GM21423 (cell line): ENCODE data around the gene RNF19B.

Experiments
- ATAC-seq: cut with Tn5 transposase; IDR thresholded peaks from one replicate; pipeline ENCODE4 v1.9.1; 2021; ENCODE audit warnings: mild to moderate bottlenecking, moderate library complexity; ENCODE audit not compliant: unreplicated experiment

The RNF19B gene

DNA sequence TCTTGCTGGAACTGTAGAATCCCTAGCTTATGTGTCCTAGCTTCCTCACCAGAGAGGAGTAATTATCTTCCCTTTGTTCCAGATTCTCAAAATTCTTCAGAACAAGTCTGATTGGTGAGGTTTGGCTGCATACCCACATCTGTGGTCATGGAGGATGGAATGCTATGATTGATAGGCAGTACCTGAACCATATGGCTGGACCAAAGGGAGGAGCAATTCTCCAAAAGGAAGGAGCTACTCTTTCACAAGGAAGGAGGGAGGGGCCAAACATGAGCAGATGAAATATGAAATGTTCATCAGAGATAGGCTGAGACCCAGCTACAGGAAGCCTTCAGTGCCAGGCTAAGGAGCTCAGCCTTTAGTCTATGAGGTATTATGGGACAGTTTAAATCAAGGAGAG lies 5.0 kb upstream of the RNF19B start:
- no peak for ATAC-seq

DNA sequence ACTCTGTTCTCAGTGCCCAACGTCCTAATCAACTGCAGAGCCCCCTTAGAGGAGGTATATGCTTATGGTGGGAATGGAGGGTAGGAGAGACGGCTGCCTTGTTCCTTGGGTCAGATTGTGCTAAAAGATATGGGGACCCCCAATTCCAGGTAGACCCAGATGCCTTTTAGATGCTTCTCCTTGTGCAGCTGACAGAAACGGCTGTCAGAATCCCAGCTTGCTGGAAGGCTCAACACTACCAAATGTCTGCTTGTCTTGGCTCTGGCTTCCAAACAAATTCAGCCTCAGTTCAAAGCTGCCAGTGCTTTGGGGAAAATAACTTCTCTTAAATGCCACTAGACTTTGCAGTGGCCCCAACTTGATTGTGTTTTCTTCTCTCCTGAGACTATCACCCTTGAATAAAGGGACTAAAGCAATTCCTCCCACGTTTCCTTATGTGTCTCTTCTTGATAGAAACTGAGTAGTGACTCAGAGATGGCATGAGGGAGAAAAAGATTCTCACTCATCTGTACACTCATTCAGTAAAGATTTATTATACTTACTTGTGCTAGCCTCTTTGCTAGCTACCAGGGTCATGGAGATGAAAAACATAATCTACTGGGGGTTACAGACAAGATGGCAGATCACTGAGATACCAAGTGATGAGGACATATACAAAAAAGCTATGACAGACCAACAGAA lies 3.4 kb upstream of the RNF19B start:
- no peak for ATAC-seq

DNA sequence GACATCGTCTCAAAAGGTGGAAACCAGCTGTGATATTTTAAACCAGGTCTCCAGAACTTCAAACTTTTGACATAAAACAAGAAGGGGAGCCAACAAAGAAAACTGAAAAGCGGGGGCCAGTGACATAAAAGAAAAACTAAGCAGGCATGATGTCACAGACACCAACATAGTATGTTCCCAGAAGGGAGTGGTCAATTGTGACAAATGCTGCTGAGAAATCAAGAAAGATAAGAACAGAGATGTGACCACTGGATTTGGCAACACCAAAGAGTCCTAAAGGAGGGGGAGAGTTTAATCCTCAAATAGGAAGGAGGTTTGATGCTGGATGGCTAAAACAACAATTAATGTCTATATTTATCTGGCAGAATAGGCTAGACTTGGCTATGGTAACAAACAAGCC lies 2.3 kb upstream of the RNF19B start:
- no peak for ATAC-seq

DNA sequence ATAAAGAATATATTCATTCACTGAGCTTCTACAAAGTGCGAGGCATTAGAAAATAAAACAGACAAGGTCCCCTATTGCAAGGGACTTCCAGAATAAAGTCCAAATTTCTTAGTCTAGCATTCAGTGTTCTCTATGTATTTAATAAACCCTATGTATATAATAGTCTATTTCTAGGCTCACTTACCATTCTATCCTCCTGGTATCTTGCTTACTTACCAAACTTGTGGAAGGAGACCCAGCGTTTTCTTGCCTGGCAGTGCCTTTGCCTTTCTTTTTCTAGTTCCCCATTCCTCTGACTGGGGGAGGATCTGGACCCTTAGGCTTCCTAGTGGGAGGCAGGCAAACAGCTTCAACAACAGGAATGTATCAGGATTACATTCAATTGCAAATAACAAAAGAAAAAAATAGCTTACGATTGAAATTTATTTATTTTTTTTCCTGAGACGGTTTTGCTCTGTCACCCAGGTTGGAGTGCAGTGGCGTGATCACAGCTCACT lies 690 bp upstream of the RNF19B start:
- no peak for ATAC-seq

DNA sequence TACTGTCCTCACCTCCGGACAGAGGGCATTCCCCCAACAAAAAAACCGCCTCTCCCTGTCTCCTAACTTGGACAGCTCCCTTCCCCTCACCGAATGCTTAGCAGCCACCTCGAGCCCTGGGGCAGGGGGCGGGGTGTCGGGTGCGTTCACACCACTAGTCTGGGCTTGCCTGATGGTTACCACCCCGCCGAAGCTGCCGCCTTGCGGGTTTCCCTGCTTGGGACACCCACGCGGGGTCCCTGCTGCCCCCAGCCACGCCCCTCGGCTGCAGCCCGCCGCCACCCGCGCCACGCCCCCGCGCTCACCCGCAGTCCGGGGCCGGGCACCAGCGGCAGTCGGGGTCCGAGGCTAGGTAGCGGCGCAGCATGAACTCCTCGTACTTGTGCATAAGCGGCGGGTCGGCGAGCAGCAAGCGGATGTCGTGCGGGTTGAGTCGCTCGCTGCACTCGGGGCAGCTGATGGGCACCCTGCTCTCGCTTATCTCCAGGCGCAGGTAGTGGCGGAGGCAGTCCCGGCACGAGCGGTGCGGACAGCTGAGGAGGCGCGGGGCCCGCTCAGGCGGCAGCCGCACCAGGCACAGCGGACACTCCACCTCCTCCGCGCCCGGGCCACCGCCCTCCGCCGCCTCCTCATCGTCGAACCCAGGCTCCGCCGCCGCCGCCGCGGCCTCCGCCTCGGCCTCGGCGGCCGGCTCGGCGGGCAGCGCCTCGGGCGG lies 706 bp downstream of the RNF19B start:
- peak; percentile 24 for ATAC-seq

DNA sequence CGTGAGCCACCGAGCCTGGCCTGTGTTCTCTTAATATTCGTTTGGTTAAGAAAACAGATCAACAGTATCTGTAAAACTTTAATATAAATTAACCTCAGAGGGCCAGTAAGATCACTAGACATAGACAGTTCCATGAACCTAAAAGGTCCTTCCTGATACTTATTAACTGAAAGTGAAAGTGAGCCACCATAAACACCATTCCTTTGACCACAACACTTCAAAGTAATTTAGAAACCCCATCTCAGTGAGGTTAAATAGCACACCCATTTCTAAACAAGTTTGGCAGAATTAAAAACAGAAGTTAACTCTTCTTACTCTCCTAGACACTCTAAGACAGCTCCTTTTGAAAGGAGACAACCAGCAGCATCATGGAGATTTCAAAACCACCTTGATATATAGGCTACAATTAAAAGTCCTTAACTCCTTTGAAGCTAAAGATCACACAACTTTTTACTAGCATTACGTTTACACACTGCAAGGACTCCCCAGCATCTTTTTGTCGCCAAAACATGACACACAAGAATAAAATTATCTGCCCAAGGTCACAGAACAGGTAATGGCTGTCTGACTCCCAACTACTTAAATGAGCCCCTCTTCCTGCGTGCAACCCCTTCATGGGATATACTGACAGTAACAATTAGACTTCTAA lies 2.2 kb downstream of the RNF19B start:
- no peak for ATAC-seq

DNA sequence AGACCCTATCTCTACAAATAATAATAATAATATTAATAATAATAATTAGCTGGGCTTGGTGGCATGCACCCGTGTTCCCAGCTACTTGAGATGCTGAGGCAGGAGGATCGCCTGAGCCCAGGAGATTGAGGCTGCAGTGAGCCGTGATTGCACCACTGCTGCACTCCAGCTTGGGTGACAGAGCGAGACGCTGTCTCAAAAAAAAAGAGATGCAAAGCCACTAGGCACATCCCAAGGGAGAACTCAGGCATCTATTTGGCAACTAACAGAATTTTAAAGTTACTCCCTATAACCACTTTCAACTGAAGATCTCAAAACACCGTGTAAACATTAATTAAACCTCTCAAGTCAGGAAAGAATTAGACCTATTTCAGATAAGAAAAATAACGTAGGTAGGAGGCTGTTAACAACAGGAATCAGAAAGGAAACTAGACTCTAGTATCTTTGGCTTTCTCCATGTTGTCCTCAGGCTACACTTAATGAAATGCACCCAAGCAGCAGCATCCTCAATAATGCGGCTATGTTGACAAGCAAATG lies 3.7 kb downstream of the RNF19B start:
- no peak for ATAC-seq

DNA sequence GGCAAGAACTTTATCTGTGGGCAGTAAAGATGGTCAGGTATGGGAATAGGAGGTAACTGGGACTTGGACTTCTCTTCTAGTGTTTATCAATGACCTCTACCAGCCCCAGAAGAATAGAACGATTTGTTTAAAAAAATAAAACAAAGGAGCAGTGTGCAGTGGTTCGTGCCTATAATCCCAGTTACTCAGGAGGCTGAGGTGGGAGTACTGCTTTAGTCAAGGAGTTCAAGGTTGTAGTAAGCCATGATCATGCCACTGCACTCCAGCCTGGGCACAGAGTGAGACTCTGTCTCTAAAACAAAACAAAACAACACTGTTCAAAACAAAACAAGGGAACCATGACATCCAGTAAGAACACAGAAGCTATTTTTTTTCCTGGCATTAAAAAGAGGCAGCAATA lies 4.3 kb downstream of the RNF19B start:
- ATAC-seq: no peak

DNA sequence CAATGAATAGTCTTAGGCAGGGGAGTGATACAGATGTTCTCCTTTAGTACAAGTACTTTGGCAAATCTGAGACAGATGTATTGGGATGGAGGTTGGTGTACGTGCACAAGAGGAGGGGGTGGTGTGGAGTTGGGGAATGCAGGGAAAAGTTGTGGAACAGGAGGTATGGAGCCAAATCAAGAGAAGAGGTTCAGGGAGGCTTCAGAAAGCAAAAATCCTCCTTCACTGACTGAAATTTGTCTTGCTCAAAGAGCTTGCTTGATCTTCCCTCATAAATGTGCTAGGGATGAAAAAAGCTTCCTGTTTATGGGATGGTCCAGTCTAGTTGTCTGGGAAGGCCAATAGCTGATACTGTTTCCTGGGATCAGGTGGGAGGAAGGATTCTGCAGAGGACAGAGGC lies 5.8 kb downstream of the RNF19B start:
- no peak for ATAC-seq

DNA sequence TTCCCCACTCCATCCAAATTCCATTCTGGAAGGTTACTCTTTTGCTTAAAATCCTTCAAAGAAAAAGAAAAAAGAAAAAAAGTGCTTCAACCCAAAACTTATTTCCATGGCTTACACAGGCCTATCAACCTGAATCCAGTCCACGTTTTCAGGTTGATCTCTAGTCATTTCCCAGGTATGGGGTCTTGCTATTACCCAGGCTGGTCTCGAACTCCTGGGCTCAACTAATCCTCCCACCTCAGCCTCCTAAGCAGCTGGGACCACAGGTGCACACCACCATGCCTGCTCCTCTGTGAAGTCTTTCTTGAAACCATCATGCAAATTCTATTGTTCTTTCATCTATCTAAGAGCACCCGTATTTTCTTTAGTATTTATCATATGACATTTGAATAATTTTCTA lies 7.6 kb downstream of the RNF19B start:
- ATAC-seq: no peak

DNA sequence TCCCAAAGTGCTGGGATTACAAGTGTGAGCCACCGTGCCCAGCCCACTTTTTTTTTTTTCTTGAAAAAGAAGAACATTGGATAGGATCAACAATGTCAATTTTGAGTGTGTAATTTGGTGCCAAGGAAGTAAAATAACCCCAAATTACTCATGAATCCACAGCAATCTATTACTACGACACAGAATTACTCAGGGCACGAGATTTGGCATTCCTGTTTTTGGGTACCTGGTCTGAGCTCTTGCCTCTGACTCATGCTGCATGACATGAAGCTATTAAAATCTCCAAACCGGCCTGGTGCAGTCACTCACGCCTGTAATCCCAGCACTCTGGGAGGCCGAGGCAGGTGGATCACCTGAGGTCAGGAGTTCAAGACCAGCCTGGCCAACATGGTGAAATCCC lies 10.4 kb downstream of the RNF19B start:
- ATAC-seq: no peak

DNA sequence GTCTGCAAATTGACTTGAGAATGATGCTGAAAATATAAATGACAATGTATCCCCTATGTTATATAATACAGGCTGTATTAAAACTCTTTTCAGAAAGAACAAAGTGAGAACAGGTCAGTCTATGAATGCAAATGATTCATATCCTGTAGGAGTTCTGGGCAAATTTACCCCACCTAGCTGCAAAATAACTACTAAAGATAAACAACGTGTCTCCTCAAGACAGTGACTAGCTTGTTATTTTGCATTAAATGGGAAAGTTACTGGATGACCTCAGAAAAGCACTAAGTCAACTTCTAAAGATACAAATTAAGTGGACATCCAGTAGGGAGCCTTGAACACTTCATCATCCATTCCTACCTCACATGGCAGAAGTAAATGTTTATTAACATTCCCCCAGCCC lies 11.1 kb downstream of the RNF19B start:
- ATAC-seq: no peak

DNA sequence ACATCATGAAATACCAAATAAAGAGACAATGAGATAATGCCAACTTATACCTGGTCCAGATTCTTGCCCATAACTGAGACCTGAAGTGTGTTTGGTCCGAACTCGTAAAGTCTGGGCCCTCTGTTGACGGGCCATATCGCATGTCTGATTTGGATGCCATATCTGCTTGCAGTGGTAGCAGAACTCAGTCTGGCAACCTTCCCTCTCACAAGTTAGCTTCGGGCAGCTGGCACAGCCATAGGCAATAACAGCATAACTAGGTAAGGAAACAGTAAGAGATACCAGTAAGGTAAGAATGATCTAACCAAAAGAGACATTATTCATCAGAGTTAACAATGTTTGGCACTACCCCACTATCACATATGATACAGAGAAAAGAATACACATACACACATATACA lies 15.1 kb downstream of the RNF19B start:
- ATAC-seq: no peak

DNA sequence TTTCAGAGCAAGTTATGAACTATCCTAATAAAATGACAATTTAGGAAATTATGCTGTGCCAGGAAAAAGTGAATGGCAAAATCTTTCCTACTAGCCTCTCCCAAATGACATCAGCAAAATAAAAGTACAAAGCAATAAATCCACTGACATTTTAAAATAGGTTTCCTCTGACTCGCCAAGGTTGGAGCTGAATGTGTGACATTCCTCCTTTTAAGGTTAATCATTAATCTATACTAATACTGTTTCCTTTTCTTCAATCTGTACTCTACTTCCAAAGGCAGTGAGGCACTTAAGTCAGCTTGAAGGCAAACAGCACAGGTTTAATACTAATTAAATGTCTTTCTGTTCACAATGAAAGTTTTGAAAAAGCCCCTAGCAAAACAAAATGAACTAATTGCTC lies 15.7 kb downstream of the RNF19B start:
- no peak for ATAC-seq

DNA sequence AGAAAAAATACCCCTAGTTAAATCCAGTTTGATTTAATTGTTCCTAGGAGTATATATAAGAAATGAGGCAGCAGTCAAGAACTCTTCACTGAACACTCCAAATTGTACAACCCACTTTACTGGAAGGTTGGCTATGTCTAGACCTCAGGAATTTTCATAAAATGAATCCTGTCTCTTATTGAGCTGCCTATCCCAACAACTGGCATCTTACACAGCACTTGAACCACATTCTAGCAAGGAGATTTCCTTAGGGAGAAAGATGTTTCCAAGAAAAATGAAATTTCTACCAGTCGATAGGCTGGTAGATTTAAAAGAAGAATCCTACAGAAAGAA lies 16.3 kb downstream of the RNF19B start:
- ATAC-seq: no peak

DNA sequence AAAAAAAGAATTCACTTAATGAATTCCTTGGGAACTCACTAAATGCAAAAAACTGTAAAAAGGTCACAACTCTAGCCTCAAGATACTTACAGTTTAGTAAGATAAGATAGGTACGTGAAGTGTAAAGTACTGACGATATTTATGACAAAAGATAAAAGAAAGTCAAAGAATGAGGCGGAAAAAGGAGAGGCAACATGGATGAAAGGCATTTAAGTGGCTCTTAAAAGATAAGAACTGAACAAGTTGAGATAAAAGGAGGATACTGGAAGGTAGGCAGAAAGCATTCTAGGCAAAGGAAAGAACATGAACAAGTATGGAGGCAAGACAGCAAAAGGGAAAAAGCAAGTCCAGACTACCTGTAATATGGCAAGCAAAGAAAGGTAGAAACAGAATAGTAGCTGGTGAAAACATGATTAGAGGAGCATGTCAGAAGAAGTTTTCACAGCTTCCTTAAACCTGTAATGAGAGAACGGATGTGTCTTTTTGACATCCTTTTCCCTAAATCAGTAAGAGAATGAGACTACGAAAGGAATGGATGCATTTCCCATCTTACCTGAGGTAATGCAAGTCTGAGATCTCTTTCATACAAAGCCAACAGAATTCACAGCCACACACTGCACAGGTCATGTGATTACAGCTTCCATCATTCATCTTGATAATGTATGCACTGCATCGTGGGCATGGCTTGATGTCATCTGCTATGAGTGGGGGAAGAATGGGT lies 16.8 kb downstream of the RNF19B start:
- no peak for ATAC-seq

DNA sequence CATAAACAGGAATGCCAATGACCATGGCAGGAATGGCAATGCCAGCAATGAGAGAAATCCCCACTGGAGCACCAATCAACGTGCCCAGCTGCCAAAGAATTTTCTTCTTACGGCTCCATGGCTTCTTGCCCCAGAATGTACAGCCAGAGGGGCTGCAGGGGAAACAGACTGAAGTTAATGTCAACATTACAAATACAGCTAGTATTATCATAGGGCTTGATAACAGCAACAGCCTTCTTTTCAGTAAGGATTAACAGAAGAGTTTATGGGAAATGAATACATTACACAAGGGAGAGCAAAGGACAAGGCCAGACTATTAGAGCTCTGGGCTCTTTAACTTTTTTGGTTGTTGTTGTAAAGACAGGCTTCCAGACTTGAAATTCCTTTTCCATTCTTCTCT lies 18.2 kb downstream of the RNF19B start:
- ATAC-seq: no peak

DNA sequence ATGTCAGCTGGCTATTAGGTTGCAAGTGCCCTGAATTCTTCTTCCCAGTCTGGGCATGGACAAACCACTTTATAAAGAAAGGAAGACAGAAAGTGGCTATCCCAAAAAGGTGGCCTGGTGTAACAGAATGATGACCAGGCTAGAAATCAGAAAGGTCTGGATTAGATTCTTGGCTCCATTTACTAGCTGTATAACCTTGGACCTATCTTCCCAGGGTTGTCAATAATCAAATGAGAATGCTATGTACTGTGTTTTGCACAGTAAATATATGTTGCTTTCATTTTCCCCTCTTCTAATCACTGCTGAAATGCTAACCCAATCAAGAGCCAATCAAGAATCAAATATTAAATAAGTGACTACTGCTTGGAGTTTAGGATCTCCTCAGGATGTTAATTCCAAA lies 20.4 kb downstream of the RNF19B start:
- ATAC-seq: no peak

DNA sequence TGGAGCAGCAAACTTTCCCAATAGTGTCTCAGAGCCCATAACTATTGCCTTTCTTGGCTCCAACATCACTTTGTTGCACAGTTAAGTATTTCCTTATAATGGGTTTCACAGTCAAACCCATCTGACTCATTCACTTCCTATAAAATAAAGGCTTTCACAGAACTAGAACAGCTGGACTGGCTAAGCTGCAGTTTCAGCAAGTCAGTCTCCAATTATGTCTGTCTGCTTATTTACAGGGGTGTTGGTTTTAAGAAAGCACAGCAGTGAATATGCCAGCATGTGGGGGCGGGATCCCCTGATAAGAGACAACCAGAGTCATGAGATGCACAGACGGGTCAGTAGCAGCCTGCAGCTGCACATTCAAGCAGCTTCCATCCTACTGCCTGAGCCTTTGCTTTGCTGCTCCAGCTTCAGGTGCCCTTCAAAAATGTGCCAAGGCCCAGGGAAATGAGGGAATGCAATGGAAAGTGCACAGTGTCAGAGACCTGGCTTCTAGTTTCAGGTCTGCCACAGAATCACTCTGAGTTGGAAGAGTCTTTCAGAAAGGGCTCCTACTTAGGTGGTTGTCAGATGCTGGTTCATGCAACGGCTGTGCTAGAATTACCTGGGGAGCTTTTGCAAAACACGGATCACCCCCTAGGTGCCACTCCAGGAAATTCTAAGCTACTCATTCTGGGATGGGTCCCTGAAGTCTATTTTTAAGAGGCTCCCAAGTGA lies 24.8 kb downstream of the RNF19B start:
- ATAC-seq: no peak

DNA sequence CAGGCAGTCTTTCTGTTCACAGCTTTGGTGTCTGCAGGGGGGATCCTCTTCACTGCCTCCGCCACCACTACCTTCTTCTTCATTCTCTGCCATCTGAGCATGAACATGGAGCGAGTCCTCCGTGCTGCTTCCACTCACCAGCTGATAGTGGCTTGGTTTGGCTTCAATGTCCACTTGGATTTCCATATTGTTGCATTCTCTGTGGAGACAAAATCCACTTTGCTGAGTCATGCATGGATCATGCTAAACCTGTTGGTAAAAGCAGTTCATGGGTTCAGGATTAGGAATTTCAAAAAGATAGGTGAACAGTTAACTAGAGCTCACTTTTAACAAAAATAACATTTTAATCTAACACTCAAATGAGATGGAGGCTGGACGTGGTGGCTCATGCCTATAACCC lies 27.5 kb downstream of the RNF19B start:
- ATAC-seq: no peak

DNA sequence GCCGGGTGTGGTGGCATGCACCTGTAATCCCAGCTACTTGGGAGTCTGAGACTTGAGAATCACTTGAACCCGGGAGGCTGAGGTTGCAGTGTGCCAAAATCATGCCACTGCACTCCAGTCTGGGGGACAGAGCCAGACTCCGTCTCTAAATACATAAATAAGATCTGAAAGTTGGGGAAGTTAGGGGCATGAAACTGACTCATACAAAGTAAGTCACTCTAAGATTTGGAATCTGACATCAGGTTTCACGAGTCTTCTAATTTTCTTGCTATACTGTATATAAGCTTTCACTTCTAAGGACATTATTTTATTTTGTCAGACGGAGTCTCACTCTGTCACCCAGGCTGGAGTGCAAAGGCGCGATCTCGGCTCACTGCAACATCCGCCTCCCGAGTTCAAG lies 30.1 kb downstream of the RNF19B start:
- ATAC-seq: no peak
